Gastrocnemius medialis (tissue), 4 donors: ENCODE measurements around the gene SP2. TPM values are rescaled to one million over a fixed set of nuclear protein-coding genes. Genes with fewer than 3 reads are reported as not detected.

ENCODE experiments used
- ATAC-seq, 2 donors: fragments of 150-250 bp; one replicate each; pipeline ENCODE4 v1.9.1; 2016
- DNase-seq, 2 donors: peaks; one replicate each; pipeline ENCODE4 v3.0.0-alpha.2; 2019
- H3K27ac ChIP-seq, 4 donors: fragments of 200-600 bp; sonication (generic); 1 replicate in 1 of 4; 2 replicates in 3 of 4; pipeline ENCODE4 v1.5.1; 2016 to 2018; ENCODE audit warnings: mild to moderate bottlenecking in 2 of 4, moderate library complexity in 1 of 4
- H3K27me3 ChIP-seq, 3 donors: fragments of 200-600 bp; sonication (generic) in 2 of 3; 1 replicate in 1 of 3; 2 replicates in 2 of 3; pipeline versions ENCODE4 v1.5.1 to v1.6.0; 2016 to 2019; ENCODE audit warnings: mild to moderate bottlenecking in 1 of 3, moderate library complexity in 1 of 3
- H3K36me3 ChIP-seq, 2 donors: fragments of 200-600 bp; sonication (generic) in 1 of 2; one replicate each; pipeline ENCODE4 v1.5.1; 2017 to 2018
- H3K4me1 ChIP-seq, 2 donors: fragments of 200-600 bp; sonication (generic) in 1 of 2; one replicate each; pipeline ENCODE4 v1.5.1; 2016 to 2017; ENCODE audit warnings: mild to moderate bottlenecking in 2 of 2
- H3K4me3 ChIP-seq, 4 donors: fragments of 200-600 bp; sonication (generic) in 3 of 4; 1 replicate in 1 of 4; 2 replicates in 3 of 4; pipeline ENCODE4 v1.5.1; 2016 to 2019; ENCODE audit warnings: mild to moderate bottlenecking in 2 of 4
- H3K9me3 ChIP-seq, 3 donors: fragments of 200-600 bp; sonication (generic) in 2 of 3; 1 replicate in 1 of 3; 2 replicates in 2 of 3; pipeline ENCODE4 v1.5.1; 2016 to 2019
- POLR2A ChIP-seq, 2 donors: fragments of 450-650 bp; IDR thresholded peaks; one replicate each; pipeline ENCODE4 v1.6.1; 2017; ENCODE audit warnings: antibody characterized with exemption in 2 of 2, mild to moderate bottlenecking in 2 of 2, moderate library complexity in 2 of 2
- in situ Hi-C, 4 donors: fragments of 200-750 bp; cut with MboI; loops; one replicate each; pipeline versions ENCODE4 v1.15.0 to v1.8.0; 2017; ENCODE audit warnings: low sequenced_read_pairs in 4 of 4
- intact Hi-C: fragments of 100-400 bp; cut with DNase I; formaldehyde crosslinking; loops from one replicate; pipeline ENCODE4 v1.15.1; 2023; ENCODE audit warnings: low total_unique reads
- total RNA-seq, 4 donors: library from RNA; depleted of rRNA; stranded (reverse); fragments of >200 nt; gene quantifications; one replicate each; pipeline versions ENCODE4 v1.1.0 to v1.2.3, GENCODE V29; 2016
- TF ChIP-seq, protein P1 (sequence below), 5 experiments: fragments of 450-650 bp in 3 of 5; fragments of 200-600 bp in 2 of 5; sonication (generic) in 2 of 5; IDR thresholded peaks in 4 of 5; conservative IDR thresholded peaks in 1 of 5; 1 replicate in 4 of 5; 2 replicates in 1 of 5; pipeline ENCODE4 v1.5.1; 2016 to 2019; ENCODE audit warnings: antibody characterized with exemption in 5 of 5, mild to moderate bottlenecking in 3 of 5, moderate library complexity in 3 of 5

Gene SP2
- total RNA-seq, 4 donors from 2014 or later, result 5.5 to 28.6 (median 7.0) TPM

DNA sequence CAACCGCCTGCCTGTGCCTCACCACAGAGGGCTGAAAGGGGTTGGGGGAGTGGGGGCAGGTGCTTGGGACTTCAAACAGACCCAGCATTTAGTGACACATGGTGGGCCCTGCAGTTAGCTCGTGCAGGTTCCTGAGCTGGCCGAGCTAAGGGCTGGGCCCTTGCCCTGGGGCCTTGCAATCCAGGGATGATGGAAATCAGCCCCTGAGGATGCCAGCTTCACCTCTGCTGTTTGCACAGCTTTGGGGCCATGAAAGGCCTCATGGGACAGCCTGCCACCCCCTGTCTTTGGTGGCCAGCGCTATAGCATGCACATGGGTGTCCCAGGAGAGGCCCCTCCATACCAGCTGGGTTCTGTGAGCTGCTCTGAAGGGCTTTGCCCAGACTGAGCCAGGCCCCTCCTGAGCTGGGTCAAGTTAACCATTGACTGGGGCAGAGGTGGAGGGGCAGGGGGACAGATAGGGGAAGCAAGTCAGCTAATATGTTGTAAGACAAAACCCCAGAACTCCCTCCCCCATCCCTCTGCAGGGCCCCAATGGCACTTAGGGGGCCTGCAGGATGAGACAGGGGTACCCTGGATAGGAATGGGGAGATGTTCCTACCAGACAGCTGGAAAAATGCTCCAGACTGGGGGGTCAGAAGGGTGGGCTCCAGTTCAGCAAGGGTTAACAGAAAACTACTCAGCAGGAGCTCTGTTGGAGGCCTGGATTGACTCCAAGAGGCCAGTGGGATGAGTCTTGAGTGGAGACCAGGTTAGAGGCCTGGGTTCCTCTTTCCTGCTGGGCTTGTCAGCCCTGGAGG, 61.0 kb downstream of the SP2 start:
- intact Hi-C loops (no loop called here), in situ Hi-C loops (loop anchor here in 1 of 4 donors (10.0 kb wide), 1 partner anchor 112 kb away; the partner anchor contains the start of gene SCRN2)
- no peaks in the 10 kb centered on the region for H3K36me3 ChIP-seq
- no peaks in the 10 kb centered on the region for H3K27me3 ChIP-seq
- DNase-seq (no peak), ATAC-seq (no peak)
- no peak overlapping the region for H3K27ac ChIP-seq
- H3K4me3 ChIP-seq, result no peak overlapping the region
- no peaks in the 10 kb centered on the region for H3K9me3 ChIP-seq
- H3K4me1 ChIP-seq, result no peaks in the 10 kb centered on the region
- TF ChIP-seq, protein P1, sequence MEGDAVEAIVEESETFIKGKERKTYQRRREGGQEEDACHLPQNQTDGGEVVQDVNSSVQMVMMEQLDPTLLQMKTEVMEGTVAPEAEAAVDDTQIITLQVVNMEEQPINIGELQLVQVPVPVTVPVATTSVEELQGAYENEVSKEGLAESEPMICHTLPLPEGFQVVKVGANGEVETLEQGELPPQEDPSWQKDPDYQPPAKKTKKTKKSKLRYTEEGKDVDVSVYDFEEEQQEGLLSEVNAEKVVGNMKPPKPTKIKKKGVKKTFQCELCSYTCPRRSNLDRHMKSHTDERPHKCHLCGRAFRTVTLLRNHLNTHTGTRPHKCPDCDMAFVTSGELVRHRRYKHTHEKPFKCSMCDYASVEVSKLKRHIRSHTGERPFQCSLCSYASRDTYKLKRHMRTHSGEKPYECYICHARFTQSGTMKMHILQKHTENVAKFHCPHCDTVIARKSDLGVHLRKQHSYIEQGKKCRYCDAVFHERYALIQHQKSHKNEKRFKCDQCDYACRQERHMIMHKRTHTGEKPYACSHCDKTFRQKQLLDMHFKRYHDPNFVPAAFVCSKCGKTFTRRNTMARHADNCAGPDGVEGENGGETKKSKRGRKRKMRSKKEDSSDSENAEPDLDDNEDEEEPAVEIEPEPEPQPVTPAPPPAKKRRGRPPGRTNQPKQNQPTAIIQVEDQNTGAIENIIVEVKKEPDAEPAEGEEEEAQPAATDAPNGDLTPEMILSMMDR (IDR thresholded peaks at IDR 0.05 in 4 of 5, conservative IDR thresholded peaks at IDR 0.05 in 1 of 5), result no peak
- no peak for TF ChIP-seq POLR2A (IDR thresholded peaks at IDR 0.05)

DNA sequence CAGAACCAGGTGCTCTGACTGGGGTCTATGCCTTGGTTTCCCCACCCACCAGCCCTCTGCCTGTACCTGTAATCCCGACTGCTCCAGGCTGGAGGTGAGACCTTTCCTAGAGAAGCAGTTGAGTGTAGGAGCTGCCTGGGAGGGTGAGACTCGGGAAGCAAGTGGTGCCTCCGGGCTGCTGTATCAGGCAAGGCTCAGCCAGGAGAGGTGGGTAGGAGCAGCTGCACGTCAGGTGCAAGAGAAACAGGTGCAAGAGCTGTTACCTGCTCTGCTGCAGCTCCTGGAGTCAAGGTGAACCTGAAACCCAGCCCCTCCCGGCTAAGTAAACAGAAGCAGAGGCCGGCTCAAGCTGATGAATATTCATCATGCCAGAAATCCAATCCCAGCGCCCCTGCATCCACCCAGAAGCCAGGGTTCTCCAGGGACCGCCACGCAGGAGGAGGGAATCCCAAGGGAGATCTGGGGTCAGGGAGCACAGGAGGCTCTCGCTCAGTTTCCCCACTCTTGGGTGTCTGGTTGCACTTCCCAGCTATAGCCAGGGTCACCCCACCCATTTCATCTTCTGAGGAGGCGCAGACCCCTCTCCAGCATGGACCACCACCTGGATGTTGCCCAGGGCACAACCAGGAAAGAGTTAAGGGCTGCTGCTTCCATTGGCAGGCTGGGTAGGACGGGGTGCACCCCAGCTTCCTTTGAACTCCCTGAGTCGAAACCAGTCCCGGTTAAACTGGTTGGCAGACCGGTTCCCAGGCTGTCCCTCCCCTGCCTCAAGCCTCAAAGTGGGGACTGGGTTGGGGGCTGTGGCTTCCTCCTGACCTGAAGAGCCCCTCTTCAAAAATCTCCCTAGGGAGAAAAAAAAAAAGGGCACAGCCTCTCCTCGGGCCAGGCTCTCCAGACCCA, 61.8 kb downstream of the SP2 start, which contains the start of gene PRR15L:
Gene PRR15L (minus strand): TSS at position 293 of the 900 bp plus-strand sequence. CDS start 4,649 bp downstream, outside the sequence.
- in situ Hi-C loops, result loop anchor here in 1 of 4 donors (10.0 kb wide), 1 partner anchor 113 kb away; the partner anchor contains the start of gene SCRN2
- Histone ChIP-seq H3K4me3 (no peak within 1 kb of the TSS), H3K27me3 (no peaks in the 10 kb centered on the region), H3K36me3 (no peaks in the 10 kb centered on the region), H3K27ac (no peak within 1 kb of the TSS), H3K4me1 (no peaks in the 10 kb centered on the region), H3K9me3 (no peaks in the 10 kb centered on the region)
- DNase-seq (no peak), ATAC-seq (no peak)
- intact Hi-C loops, result no loop called here
- TF ChIP-seq, protein P1 (IDR thresholded peaks at IDR 0.05 in 4 of 5, conservative IDR thresholded peaks at IDR 0.05 in 1 of 5), result no peak
- TF ChIP-seq POLR2A (IDR thresholded peaks at IDR 0.05), result no peak

DNA sequence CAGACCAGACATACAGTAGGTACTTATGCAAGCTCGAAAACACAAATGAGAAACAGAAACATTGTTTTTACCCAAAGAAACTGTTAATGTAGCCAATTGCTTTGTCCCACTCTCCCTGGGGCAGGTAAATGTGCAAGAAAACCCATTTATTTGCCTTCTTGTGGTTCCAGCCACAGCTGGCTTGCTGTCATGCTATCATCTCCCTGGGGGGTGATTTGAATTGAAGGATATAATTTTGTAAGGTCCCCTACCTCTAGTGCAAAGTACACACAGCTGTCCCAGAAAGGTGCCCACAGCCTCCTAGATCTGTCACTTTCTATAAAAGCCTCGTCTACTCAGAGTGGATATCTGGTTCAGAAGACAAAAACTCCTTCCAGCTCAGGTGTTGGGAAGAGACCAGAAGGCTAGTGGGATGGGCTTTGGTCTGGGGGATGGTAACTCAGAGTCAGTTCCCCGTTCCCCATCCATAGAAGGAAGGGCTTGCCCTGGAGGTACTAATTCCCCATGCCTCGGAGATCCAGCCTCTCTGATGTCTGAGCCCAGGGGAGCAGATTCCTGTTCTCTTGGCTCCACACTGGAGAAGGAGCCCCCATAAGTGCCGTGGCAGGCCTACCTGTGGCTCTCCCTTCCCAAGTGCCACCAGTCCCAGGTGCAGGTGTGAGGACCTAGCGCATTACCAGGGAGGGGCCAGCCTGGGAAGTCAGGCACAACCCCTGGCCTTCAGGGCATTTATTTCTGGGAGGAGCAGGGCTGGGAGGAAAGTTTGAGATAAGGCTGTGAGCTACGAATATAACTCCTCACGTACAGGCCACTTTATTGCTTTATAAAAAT, 64.0 kb downstream of the SP2 start:
- no peaks in the 10 kb centered on the region for H3K36me3 ChIP-seq
- ATAC-seq (no peak), DNase-seq (no peak)
- no peak overlapping the region for H3K27ac ChIP-seq
- in situ Hi-C loops (loop anchor here in 3 of 4 donors (10.0 kb wide), 1 partner anchor 115 kb away; the partner anchor contains the start of gene SCRN2 (in 3 of the 3)), intact Hi-C loops (no loop called here)
- H3K27me3 ChIP-seq, result no peaks in the 10 kb centered on the region
- H3K4me1 ChIP-seq, result no peaks in the 10 kb centered on the region
- no peaks in the 10 kb centered on the region for H3K9me3 ChIP-seq
- no peak for TF ChIP-seq POLR2A (IDR thresholded peaks at IDR 0.05)
- TF ChIP-seq, protein P1 (IDR thresholded peaks at IDR 0.05 in 4 of 5, conservative IDR thresholded peaks at IDR 0.05 in 1 of 5), result no peak
- H3K4me3 ChIP-seq, result no peak overlapping the region

DNA sequence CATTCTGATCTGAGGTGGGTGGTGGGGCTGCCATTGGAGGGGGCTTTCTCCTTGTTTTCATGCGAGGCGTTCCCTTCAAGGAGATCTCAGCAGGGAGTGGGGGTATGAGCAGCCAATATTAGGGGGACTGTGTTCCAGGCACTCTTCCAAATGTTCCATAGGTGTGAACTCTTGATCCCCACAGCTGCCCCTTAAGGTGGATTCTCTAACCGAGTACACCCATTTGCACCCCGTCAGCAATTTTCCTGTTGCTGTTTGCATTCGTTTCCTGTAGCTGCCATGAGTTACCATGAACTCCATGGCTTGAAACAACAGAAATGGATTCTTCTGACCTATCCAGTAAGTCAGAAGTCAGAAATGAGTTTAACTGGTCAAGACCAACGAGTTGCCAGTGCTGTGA, 65.4 kb downstream of the SP2 start:
- TF ChIP-seq, protein P1 (IDR thresholded peaks at IDR 0.05 in 4 of 5, conservative IDR thresholded peaks at IDR 0.05 in 1 of 5), result no peak
- TF ChIP-seq POLR2A (IDR thresholded peaks at IDR 0.05), result no peak
- no peak for DNase-seq
- H3K4me3 ChIP-seq, result no peak overlapping the region
- intact Hi-C loops, result no loop called here
- H3K9me3 ChIP-seq, result no peaks in the 10 kb centered on the region
- no peaks in the 10 kb centered on the region for H3K4me1 ChIP-seq
- in situ Hi-C loops, result loop anchor here in 2 of 4 donors (10.0 kb wide), 1 partner anchor 117 kb away; the partner anchor contains the start of gene SCRN2 (in 2 of the 2)
- no peak for ATAC-seq
- no peaks in the 10 kb centered on the region for H3K36me3 ChIP-seq
- H3K27ac ChIP-seq, result no peak overlapping the region
- H3K27me3 ChIP-seq, result no peaks in the 10 kb centered on the region
